ENCODE results near the gene THEMIS2. TPM values are rescaled to one million over a fixed set of nuclear protein-coding genes. Genes with fewer than 3 reads are reported as not detected.

The THEMIS2 gene
- total and polyA plus RNA-seq, 2 experiments from 2014 or later = 8.1 to 32.4 TPM

GRCh38 chr1:27830621-27831440 lies 41.5 kb upstream of the THEMIS2 start, which contains the start of gene PPP1R8:
Gene PPP1R8, plus strand, starts transcription at chr1:27830782. Its CDS starts 54 bp downstream, at chr1:27830836.
- Histone ChIP-seq H3F3A (replicated peaks; ENCODE audit: low read depth) (no peaks in the 10 kb centered on the region; the same call in 1 of the 2 replicates), H3K27me3 (ENCODE audit: insufficient read depth) (no peaks in the 10 kb centered on the region), H3K4me3 (peak within 1 kb of the TSS; percentile 82), H2AFZ (peak within 1 kb of the TSS; percentile 73; the same call in 1 of the 2 replicates), H3K4me2 (peak within 1 kb of the TSS; percentile 83), H3K36me3 (ENCODE audit: insufficient read depth) (peaks cover 13% of the 10 kb centered on the region), H3K4me1 (ENCODE audit: insufficient read depth) (peaks cover 8% of the 10 kb centered on the region; the same call in 1 of the 2 replicates), H4K20me1 (replicated peaks; ENCODE audit: insufficient read depth) (peaks cover 4% of the 10 kb centered on the region), H3K27ac (ENCODE audit: low read depth) (peak within 1 kb of the TSS; percentile 95), H3K79me2 (replicated peaks; ENCODE audit: insufficient read depth) (peaks cover 51% of the 10 kb centered on the region), H3K9me2 (ENCODE audit: insufficient read depth) (no peaks in the 10 kb centered on the region)
- peak within 1 kb of the TSS; percentile 99 for H3K27ac Mint-ChIP-seq
- H3K27me3 Mint-ChIP-seq (ENCODE audit: insufficient read depth, low read depth, poor library complexity) = peaks cover 7% of the 10 kb centered on the region
- peaks cover 16% of the 10 kb centered on the region for H3K36me3 Mint-ChIP-seq (ENCODE audit: low read depth)
- DNase-seq (ENCODE audit: low spot score) (peak; percentile 99), ATAC-seq (peak; percentile 98)
- H3K9me3 Mint-ChIP-seq = no peaks in the 10 kb centered on the region
- H3K4me3 Mint-ChIP-seq = peak within 1 kb of the TSS; percentile 88
- TF ChIP-seq ZNF331 (CRISPR knock-in tag; IDR thresholded peaks at IDR 0.05; ENCODE audit: low read depth) (no peak), CREB1 (CRISPR knock-in tag; IDR thresholded peaks at IDR 0.05; ENCODE audit: low read depth) (peak; percentile 38; the same call in 1 of the 2 replicates), ETS1 (IDR thresholded peaks at IDR 0.05) (peak; percentile 63; the same call in 1 of the 2 replicates), POLR2AphosphoS5 (IDR thresholded peaks at IDR 0.05; ENCODE audit: low read depth) (peak; percentile 95)
- H3K4me1 Mint-ChIP-seq = peaks cover 10% of the 10 kb centered on the region; the same call in 2 of the 3 replicates

GRCh38 chr1:27831568-27832410 lies 40.6 kb upstream of the THEMIS2 start:
- no peak for DNase-seq (ENCODE audit: low spot score)
- H3K36me3 ChIP-seq (ENCODE audit: insufficient read depth) = peaks cover 13% of the 10 kb centered on the region
- Mint-ChIP-seq H3K36me3 (ENCODE audit: low read depth) (peaks cover 23% of the 10 kb centered on the region), H3K27ac (peak overlapping the region; percentile 99), H3K4me1 (peaks cover 10% of the 10 kb centered on the region; the same call in 2 of the 3 replicates), H3K27me3 (ENCODE audit: insufficient read depth, low read depth, poor library complexity) (peaks cover 7% of the 10 kb centered on the region), H3K4me3 (peak overlapping the region; percentile 88), H3K9me3 (no peaks in the 10 kb centered on the region)
- no peaks in the 10 kb centered on the region for H3K27me3 ChIP-seq (ENCODE audit: insufficient read depth)
- peak overlapping the region; percentile 82 for H3K4me3 ChIP-seq
- no peak overlapping the region for H3K27ac ChIP-seq (ENCODE audit: low read depth)
- H3K79me2 ChIP-seq (replicated peaks; ENCODE audit: insufficient read depth) = peaks cover 60% of the 10 kb centered on the region
- H4K20me1 ChIP-seq (replicated peaks; ENCODE audit: insufficient read depth) = peaks cover 4% of the 10 kb centered on the region
- ATAC-seq = no peak
- peak overlapping the region; percentile 83 for H3K4me2 ChIP-seq
- H3K9me2 ChIP-seq (ENCODE audit: insufficient read depth) = no peaks in the 10 kb centered on the region
- H2AFZ ChIP-seq = peak overlapping the region; percentile 73; the same call in 1 of the 2 replicates
- H3K4me1 ChIP-seq (ENCODE audit: insufficient read depth) = peaks cover 8% of the 10 kb centered on the region; the same call in 1 of the 2 replicates
- H3F3A ChIP-seq (replicated peaks; ENCODE audit: low read depth) = no peaks in the 10 kb centered on the region; the same call in 1 of the 2 replicates
- TF ChIP-seq CTCF (conservative IDR thresholded peaks at IDR 0.05; ENCODE audit: low read depth in 2 of 2) = no peak
- TF ChIP-seq NANOG (IDR thresholded peaks at IDR 0.05; ENCODE audit: borderline replicate concordance) = no peak
- no peak for TF ChIP-seq ZNF462 (CRISPR knock-in tag; IDR thresholded peaks at IDR 0.05)
- TF ChIP-seq POLR2AphosphoS5 (IDR thresholded peaks at IDR 0.05; ENCODE audit: low read depth) = no peak
- no peak for TF ChIP-seq JUNB (IDR thresholded peaks at IDR 0.05; ENCODE audit: unreplicated experiment)
